Esophagus squamous epithelium (tissue), 5 donors: ENCODE data around the gene GALNT10. TPM values are rescaled to one million over a fixed set of nuclear protein-coding genes. Genes with fewer than 3 reads are reported as not detected.

Source experiments
- DNase-seq: peaks from one replicate; lab custom pipeline; 2025; lab: John Stamatoyannopoulos, UW
- H3K27ac ChIP-seq, 4 donors: fragments of 200-600 bp; sonication (generic); one replicate each; pipeline ENCODE4 v1.5.1; 2016 to 2019; ENCODE audit warnings: mild to moderate bottlenecking in 1 of 4
- H3K27me3 ChIP-seq, 4 donors: fragments of 200-600 bp; sonication (generic); 1 replicate in 3 of 4; 2 replicates in 1 of 4; pipeline versions ENCODE4 v1.5.1 to v1.6.0; 2017 to 2021; ENCODE audit warnings: antibody characterized with exemption in 1 of 4
- H3K36me3 ChIP-seq, 3 donors: fragments of 200-600 bp; sonication (generic); one replicate each; pipeline ENCODE4 v1.5.1; 2016 to 2019
- H3K4me1 ChIP-seq, 3 donors: fragments of 200-600 bp; sonication (generic); one replicate each; pipeline ENCODE4 v1.5.1; 2017 to 2019
- H3K4me3 ChIP-seq, 4 donors: fragments of 200-600 bp; sonication (generic); 1 replicate in 3 of 4; 2 replicates in 1 of 4; pipeline ENCODE4 v1.5.1; 2016 to 2019; ENCODE audit warnings: mild to moderate bottlenecking in 2 of 4, moderate library complexity in 1 of 4
- H3K9me3 ChIP-seq, 3 donors: fragments of 200-600 bp; sonication (generic); one replicate each; pipeline ENCODE4 v1.5.1; 2016 to 2019
- POLR2A ChIP-seq, 4 donors: fragments of 450-650 bp; IDR thresholded peaks; one replicate each; pipeline ENCODE4 v1.6.1; 2017; ENCODE audit warnings: antibody characterized with exemption in 4 of 4, mild to moderate bottlenecking in 4 of 4, moderate library complexity in 3 of 4
- WGBS, 2 donors: methylation state at CpG; one replicate each; pipeline ENCODE4 v1.1.5; 2018; 5-methylcytosine and 5-hydroxymethylcytosine counted together
- intact Hi-C: fragments of 100-400 bp; cut with DNase I; formaldehyde crosslinking; loops from one replicate; pipeline ENCODE4 v1.15.0; 2022
- total RNA-seq, 4 donors: library from RNA; depleted of rRNA; stranded (reverse); fragments of >200 nt; gene quantifications; one replicate each; pipeline ENCODE4 v1.1.0, GENCODE V29; 2016
- TF ChIP-seq, protein P1 (sequence below), 6 experiments: fragments of 450-650 bp in 4 of 6; fragments of 200-600 bp in 2 of 6; sonication (generic) in 2 of 6; IDR thresholded peaks; one replicate each; pipeline ENCODE4 v1.5.1; 2016 to 2019; ENCODE audit warnings: antibody characterized with exemption in 6 of 6, mild to moderate bottlenecking in 4 of 6, moderate library complexity in 4 of 6
- donor health status: DM: yes; HTN: yes; CAD: no.

GALNT10 gene
- total RNA-seq, 4 donors from 2014 or later, result 3.6 to 47.2 (median 9.0) TPM

DNA sequence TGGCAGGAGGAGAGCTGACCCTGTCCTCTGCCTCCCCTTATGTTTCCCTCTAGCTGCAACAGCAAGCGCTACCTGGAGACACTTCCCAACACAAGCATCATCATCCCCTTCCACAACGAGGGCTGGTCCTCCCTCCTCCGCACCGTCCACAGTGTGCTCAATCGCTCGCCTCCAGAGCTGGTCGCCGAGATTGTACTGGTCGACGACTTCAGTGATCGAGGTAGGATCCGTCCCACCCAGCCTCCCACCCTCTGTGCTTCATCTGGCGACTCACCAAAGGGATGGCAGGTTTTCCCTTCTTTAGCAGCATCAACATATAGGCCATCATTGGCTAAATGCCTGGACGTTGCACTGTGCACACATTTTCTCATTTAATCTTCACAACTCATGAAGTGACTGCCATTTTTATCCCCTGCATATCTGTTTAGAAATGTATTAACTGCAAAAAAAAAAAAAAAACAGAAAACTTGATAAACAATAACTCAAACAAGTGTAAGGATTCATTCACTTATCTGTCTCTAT, 139.0 kb downstream of the GALNT10 start:
- H3K27ac ChIP-seq, result no peak overlapping the region
- intact Hi-C loops, result no loop called here
- no peak for DNase-seq
- H3K27me3 ChIP-seq, result no peaks in the 10 kb centered on the region
- no peak overlapping the region for H3K4me3 ChIP-seq
- TF ChIP-seq POLR2A (IDR thresholded peaks at IDR 0.05), result no peak
- peaks cover 0 to 12% (median 0%) of the 10 kb centered on the region in 3 donors for H3K36me3 ChIP-seq
- 91 to 95% methylated on average over 14 of the region's 14 CpGs for WGBS, 2 donors
- H3K4me1 ChIP-seq, result no peaks in the 10 kb centered on the region
- H3K9me3 ChIP-seq, result no peaks in the 10 kb centered on the region

DNA sequence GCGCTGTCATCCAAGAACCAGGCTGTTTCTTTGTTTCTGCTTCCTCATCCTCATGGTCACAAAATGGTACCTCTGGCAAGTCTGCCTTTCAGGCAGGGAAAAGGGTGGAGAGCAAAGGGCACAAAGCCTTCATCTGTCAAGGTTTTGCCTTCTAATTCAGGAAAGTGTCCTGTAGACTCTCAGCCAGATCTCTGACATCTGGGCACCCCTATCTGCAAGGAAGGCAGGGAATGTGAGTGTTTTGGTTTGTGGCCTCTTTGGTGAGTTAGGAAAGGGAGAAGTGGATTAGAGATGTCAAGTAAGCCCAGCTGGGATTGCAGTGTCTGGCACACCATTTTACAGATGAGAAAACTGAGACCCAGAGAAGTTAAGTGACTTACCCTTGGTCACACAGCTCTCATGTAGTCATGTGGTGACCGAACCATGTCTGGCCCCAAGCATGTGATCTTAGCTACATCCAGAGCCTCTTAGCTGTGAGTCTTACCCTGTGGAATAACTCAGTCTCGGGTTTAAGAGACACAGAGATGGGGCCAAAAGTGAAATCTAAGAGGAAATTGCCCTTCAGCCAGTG, 139.6 kb downstream of the GALNT10 start:
- Histone ChIP-seq H3K4me1 (no peaks in the 10 kb centered on the region), H3K27me3 (no peaks in the 10 kb centered on the region), H3K4me3 (no peak overlapping the region), H3K9me3 (no peaks in the 10 kb centered on the region), H3K27ac (no peak overlapping the region), H3K36me3 (peaks cover 0 to 12% (median 0%) of the 10 kb centered on the region in 3 donors)
- TF ChIP-seq, protein P1, sequence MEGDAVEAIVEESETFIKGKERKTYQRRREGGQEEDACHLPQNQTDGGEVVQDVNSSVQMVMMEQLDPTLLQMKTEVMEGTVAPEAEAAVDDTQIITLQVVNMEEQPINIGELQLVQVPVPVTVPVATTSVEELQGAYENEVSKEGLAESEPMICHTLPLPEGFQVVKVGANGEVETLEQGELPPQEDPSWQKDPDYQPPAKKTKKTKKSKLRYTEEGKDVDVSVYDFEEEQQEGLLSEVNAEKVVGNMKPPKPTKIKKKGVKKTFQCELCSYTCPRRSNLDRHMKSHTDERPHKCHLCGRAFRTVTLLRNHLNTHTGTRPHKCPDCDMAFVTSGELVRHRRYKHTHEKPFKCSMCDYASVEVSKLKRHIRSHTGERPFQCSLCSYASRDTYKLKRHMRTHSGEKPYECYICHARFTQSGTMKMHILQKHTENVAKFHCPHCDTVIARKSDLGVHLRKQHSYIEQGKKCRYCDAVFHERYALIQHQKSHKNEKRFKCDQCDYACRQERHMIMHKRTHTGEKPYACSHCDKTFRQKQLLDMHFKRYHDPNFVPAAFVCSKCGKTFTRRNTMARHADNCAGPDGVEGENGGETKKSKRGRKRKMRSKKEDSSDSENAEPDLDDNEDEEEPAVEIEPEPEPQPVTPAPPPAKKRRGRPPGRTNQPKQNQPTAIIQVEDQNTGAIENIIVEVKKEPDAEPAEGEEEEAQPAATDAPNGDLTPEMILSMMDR (IDR thresholded peaks at IDR 0.05), result no peak
- intact Hi-C loops, result no loop called here
- DNase-seq, result no peak
- 88 to 95% methylated on average over 3 of the region's 3 CpGs for WGBS, 2 donors

DNA sequence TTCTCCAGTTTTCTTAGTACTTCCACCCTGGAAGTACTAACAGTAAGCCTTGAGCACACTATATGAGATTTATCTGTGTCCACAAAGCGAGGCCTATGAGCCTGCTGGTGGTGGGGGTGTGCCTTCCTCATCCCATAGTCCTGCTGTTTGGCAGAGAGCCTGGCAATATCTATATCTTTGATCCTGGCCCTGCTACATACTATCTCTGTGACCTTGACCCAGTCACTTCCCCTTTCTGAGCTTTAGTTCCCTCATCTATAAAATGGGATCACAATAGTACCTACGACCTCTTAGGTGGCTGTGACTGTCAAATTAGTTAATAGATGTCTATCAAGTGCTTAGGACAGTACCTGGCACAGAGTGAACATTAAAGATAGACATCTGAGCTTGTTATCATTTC, 140.7 kb downstream of the GALNT10 start:
- no peak overlapping the region for H3K4me3 ChIP-seq
- peaks cover 0 to 12% (median 0%) of the 10 kb centered on the region in 3 donors for H3K36me3 ChIP-seq
- H3K9me3 ChIP-seq, result no peaks in the 10 kb centered on the region
- no peaks in the 10 kb centered on the region for H3K4me1 ChIP-seq
- intact Hi-C loops, result no loop called here
- H3K27ac ChIP-seq, result no peak overlapping the region
- no peak for TF ChIP-seq POLR2A (IDR thresholded peaks at IDR 0.05)
- TF ChIP-seq, protein P1 (IDR thresholded peaks at IDR 0.05), result no peak
- no peaks in the 10 kb centered on the region for H3K27me3 ChIP-seq
- 85 to 100% methylated on average over 2 of the region's 2 CpGs for WGBS, 2 donors
- no peak for DNase-seq

DNA sequence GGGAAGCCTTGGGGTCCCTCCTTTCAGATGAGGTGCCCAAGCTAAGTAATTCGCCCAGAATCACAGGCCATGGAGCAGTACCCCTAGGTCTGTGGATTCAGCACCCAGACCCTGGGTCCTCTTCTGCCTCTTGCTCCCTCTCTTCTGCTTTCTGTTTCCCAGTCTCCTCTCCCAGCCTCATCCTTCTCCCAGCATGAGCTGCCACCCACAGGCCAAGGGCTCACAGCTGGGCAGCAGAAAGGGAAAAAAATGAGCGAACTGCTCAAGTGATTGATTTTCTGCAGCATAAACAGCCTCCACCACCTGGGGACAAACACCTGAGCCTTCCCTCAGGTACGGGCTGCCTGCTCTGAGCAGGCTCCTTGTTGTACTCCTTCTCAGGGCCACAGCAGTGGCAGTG, 141.4 kb downstream of the GALNT10 start:
- peaks cover 0 to 12% (median 0%) of the 10 kb centered on the region in 3 donors for H3K36me3 ChIP-seq
- intact Hi-C loops, result no loop called here
- H3K27ac ChIP-seq, result no peak overlapping the region
- H3K27me3 ChIP-seq, result no peaks in the 10 kb centered on the region
- TF ChIP-seq POLR2A (IDR thresholded peaks at IDR 0.05), result no peak
- TF ChIP-seq, protein P1 (IDR thresholded peaks at IDR 0.05), result no peak
- WGBS, 2 donors, result 48 to 73% methylated on average over 2 to 3 of the region's 3 CpGs
- no peak for DNase-seq
- H3K9me3 ChIP-seq, result no peaks in the 10 kb centered on the region
- no peak overlapping the region for H3K4me3 ChIP-seq
- no peaks in the 10 kb centered on the region for H3K4me1 ChIP-seq

DNA sequence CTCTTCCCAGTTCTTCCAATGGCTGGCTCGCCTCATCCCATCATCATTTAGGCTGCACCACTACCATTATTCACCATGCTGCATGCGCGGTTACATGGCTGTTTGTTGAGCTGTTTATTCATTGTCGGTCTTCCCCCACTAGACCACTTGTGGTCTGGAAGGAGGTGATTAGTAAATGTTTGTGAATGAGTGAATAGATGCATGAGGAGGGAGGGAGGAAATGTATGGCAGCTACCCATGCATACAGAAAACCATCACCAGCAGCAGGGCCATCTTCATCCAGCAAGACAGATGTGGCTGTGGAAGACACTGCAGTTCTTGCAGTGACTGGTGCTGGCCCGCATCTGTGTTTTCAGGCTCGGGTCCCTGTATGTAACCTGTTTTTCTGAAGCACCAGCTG, 141.9 kb downstream of the GALNT10 start:
- TF ChIP-seq, protein P1 (IDR thresholded peaks at IDR 0.05), result no peak
- TF ChIP-seq POLR2A (IDR thresholded peaks at IDR 0.05), result no peak
- H3K27ac ChIP-seq, result no peak overlapping the region
- intact Hi-C loops, result no loop called here
- H3K27me3 ChIP-seq, result no peaks in the 10 kb centered on the region
- no peak overlapping the region for H3K4me3 ChIP-seq
- no peaks in the 10 kb centered on the region for H3K9me3 ChIP-seq
- WGBS, 2 donors, result 85 to 100% methylated on average over 6 of the region's 6 CpGs
- no peaks in the 10 kb centered on the region for H3K4me1 ChIP-seq
- DNase-seq, result no peak
- H3K36me3 ChIP-seq, result peaks cover 0 to 12% (median 0%) of the 10 kb centered on the region in 3 donors
